GM21723 (cell line): ENCODE measurements around the gene PER2.
"Not testable (repeated sequence)": the region's sequence is repeated elsewhere in the genome, so short reads cannot be mapped to it uniquely, and the experiment has no call there.

Experiments used
- ATAC-seq: cut with Tn5 transposase; IDR thresholded peaks from one replicate; pipeline ENCODE4 v1.9.1; 2021; ENCODE audit warnings: mild to moderate bottlenecking, moderate library complexity; ENCODE audit not compliant: unreplicated experiment

The PER2 gene

DNA sequence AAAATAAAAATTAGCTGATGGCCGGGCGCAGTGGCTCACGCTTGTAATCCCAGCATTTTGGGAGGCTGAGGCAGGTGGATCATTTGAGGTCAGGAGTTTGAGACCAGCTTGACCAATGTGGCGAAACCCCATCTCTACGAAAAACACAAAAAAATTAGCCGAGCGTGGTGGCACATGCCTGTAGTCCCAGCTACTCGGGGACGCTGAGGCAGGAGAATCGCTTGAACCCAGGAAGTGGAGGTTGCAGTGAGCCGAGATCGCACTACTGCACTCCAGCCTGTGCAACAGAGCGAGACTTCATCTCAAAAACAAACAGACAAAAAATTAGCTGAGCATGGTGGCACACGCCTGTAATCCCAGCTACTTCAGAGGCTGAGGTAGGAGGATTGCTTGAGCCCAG is 22.3 kb upstream of the PER2 start:
- not testable (repeated sequence) for ATAC-seq

DNA sequence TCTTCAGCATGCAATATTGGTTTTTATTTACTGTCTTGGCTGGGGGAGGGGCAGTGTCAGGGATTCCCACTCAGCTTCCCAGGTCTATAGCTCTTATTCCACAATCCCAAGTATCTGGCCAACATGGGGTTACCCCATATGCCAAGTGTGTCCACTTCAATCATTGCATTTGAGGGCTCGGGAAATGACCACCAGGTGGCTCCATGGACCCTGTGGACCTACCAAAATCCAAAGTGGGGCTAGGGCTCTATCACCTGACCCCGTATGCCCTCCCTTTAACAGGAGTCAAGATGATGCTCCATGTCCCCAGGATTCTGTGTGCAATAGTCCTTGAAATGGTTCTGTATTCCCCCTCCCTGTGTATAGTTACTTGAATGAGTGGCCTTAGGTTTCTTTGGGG is 19.8 kb upstream of the PER2 start:
- ATAC-seq = no peak

DNA sequence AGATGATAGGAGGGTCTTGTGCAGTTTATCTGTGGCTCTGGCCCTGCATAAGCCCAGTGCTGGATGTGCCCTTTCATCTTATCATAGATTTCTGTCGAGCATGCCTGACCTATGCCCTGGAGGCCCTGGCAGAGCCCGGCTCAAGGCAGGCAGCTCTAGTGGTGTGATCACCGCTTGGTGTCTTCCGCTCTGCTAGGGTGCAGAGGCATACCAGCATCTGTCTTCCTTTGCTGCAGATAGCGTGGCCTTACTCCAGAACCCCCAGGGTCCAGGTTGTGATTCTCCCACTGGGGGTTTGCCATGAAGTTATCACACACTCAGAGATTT is 18.2 kb upstream of the PER2 start:
- ATAC-seq = no peak

- ATAC-seq = no peak
Measured at GRCh38 chr2:238305965-238306671, 17.7 kb upstream of the PER2 start.

GRCh38 chr2:238305092-238305862 is 16.9 kb upstream of the PER2 start:
- no peak for ATAC-seq

GRCh38 chr2:238304116-238304515 is 15.7 kb upstream of the PER2 start:
- ATAC-seq = no peak

DNA sequence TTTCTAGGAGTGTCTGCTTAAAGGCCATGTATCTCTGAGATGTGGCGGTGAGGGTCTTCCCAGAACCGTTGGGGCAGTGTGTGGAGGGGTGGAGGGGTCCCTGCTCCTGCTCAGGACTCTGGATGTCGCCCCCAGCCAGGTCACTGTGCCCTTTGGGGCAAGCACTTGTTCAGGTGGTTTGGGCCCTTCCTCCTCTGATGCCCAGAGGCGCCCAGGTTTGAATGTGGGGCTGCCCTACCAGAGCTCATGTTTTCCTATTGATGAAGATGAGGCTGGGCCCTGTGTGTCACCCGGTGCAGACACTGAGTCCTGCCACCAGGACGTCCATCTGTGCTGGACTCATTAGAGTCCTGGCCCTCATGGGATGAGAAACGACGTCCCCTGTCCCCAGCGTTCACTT is 14.3 kb upstream of the PER2 start:
- no peak for ATAC-seq

DNA sequence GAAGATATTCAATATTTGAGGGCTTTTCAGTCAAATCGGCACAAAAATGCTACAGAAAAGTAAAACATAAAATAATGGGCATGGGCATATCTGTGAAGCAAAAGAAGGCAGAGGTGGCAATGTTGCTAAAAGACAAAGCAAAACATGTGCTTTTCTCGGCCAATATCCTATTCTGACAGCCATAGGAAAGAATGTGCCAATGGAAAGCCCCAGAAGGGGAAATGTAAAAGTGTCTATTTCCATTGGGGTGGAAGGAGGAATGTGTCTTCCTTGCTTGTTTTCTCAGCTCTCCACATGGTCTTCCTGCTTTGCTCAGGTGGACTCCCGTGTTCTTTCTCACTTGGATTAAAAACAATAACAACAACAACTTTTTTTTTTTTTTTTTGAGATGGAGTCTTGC is 13.7 kb upstream of the PER2 start:
- no peak for ATAC-seq

DNA sequence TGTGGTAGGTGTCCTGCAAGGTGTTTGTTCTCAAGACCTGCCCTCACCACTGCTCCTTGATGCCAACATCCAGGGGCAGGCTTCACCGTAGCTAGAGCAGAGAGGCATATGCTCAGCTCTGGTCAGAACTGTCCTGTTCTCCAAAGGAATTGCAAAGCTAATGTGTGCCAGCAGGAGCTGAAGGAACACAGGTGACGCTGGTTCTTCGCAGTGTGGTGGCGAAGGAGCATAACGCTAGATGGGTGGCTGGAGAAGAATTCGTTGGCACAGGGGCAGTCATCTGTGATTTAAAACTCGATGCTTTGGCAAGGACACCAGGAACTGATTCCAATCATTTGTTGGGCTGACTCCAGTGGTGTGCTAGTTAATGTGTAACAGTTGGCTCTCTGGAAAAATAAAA is 11.4 kb upstream of the PER2 start:
- no peak for ATAC-seq

- ATAC-seq = no peak
Measured at GRCh38 chr2:238296638-238297457, 8.4 kb upstream of the PER2 start.

DNA sequence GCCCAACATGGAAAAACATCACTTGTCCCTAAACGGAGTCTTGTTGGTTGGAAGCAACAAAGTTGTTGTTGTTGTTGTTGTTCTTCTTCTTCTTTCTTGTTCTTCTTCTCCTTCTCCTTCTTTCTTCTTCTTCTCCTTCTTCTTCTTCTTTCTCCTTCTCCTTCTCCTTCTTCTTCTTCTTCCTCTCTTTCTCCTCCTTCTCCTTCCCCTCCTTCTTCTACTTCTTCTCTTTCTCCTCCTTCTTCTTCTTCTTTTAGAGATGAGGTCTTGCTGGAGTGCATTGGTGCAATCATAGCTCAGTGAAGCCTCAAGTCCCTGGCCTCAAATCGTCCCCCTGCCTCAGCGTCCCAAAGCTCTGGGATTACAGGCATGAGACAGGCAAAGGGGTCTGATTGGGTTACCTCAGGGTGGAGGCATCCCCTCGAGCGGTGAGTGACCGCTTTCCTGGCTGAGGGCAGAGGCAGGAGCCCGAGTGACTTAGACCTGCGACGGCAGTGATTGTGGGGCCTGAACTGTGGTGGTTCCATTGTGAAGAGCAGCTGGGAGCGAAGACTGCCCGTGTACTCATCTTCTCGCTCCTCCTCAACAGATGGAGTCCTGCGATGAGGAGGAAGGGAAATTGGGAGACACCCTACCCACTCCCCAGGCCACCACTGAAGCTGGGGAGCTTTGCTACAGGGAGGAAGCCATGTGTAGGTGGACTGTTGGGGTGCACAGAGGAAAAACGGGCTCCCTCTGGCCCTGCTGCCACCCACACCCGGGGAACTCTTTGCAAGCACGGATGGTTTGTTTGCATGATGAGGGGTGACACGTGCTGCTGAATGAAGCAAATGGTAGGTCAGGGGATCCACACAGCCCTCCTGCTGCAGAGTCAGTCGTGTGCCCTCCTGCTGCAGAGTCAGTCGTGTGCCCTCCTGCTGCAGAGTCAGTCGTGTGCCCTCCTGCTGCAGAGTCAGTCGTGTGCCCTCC is 7.0 kb upstream of the PER2 start:
- no peak for ATAC-seq

DNA sequence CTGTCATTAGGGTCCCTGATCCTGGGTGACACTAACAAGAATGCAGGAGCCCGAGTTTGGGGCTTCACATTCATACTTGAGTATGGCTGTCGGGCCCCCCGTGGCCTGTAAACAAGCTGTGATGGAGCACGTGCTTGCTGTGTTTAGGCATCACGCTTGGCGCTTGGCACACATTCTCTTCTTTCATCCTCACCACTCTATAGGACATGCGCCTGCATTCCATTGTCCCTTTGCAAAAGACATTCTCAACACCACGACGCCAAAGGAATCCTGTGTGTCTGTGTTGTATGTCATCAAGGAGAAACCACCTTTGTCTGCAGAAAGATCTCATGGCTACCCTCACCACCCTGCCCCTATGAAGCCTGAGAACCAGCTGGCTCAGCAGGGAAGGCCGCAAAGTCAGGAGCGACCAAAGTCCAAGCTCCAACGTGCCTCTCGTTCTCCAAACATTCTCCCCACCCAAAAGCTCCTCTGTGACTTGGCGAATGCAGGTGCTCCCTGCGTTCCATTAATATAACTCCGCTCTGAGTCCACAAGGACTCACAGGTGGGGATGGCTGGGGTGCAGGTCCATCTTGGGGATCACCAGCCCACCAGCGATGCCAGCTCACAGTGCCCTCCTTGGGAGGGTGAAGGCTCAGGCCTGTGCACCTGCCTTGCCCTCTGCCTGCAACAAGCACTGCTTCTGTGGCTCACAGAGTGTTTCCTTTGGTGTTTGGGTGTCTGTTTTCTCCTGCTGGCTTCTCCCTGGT is 6.2 kb upstream of the PER2 start:
- no peak for ATAC-seq

- ATAC-seq = no peak
Measured at GRCh38 chr2:238294046-238294392, 5.6 kb upstream of the PER2 start.

DNA sequence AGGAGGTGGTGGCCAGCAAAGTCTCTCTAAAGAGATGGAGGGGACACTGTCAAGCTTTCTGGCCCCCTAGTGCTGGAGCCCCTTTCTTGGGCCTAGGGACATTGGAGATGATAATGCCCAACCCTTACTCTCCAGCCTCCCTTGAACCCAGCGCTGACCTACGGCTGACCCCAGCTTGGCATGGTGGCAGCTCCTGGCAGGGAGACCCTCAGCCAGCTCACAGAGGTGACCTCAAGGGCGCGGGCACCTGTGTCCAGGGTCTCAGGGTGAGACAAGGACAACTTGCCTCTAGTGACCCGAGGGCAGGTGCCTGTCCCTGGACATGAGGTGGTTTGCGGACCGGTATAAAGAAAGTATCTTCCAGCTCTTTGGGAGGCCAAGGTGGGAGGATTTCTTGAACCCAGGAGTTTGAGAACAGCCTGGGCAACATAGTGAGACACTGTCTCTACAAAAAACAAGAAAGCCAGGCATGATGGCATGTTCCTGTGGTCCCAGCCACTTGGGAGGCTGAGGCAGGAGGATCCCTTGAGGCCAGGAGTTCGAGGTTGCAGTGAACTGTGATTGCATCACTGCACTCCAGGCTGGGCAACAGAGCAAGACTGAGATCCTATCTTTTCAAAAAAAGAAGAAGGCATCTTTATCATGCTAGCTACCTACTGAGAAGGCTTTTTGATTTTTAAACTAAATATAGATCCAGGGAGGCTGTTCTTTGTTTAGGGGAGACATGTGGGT is 3.3 kb upstream of the PER2 start:
- no peak for ATAC-seq

DNA sequence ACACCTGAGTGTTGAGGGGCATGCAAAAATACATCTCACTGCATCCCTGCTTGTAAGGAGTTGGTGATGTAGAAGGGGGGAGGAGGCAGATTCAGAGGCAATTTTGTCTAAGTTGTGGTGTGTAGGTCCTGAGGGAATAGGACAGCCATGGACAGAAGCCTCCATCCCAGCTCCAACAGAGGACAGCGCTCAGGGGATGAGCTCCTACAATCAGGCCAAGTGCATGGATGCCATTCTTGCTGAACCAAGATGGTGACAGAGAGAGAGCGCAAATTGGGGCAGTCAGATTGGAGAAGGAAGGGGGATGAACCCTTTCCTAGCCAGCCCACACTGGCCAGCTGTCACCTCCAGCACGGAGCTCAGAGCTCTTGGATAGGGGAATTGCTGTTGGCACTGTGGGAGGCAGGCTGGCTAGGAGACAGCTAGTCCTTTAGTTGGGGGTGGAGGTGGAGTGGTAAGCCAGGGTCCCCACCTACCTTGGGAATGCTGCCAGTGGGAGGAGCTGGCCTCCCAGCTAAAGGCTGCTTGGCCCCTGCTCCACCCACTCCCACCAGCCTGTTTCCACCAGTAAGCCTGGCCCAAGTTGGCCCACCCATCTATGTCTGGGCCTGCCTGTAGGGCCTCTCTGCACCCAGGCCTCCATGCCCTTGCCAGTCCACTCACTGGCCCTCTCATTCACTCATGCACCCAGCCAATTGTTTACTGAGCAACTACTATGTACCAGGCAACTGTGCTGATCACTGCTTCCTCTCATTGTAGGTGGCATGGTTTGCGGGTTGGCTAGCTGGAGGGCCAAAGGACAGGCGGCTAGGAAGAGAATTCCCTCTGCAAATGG is 2.5 kb upstream of the PER2 start:
- no peak for ATAC-seq

GRCh38 chr2:238290091-238290509 is 1.7 kb upstream of the PER2 start:
- no peak for ATAC-seq

DNA sequence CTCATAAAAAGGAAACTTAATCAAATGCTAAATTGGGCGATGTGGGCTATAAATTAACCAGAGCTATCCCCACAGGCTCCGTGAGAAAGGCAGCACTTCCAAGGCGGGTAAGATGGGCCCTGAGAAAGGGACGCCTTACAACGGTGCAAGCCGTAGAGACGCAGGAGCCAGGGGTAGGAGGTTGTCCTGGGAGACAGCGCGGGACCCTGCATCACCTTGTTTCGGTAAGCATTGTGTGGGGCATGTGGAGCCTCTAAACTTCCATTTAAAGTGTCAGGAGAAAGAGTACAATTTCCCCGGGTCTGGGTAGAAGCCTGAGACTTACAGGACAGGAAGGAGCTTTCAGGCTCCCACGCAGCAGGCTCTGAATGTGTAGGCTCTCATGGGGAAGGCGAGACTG is 1.2 kb upstream of the PER2 start:
- no peak for ATAC-seq
